HG02571 (cell line): Measurements from ENCODE around the gene MAPRE3.

ENCODE experiments used
- ATAC-seq: cut with Tn5 transposase; IDR thresholded peaks from one replicate; pipeline ENCODE4 v1.9.1; 2021; ENCODE audit warnings: mild to moderate bottlenecking, moderate library complexity; ENCODE audit not compliant: unreplicated experiment

The MAPRE3 gene

DNA sequence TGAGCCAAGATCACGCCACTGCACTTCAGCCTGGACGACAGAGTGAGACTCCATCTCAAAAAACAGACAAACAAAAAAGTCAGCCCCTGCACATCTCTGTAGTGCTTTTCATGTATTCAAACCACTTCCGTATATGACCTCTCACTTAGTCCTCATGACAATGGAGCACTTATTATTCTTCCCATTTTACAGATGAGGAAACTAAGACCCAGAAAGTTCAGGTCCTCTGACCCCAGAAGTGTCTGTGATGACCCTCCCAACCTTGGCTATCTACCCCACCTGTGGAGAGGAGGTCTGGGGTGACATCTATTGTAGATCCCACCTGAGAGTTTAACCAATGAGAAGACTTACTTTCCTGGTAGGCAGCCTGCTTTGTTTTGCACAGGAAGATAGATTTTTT lies 21.6 kb upstream of the MAPRE3 start:
- ATAC-seq = no peak

GRCh38 chr2:26950246-26950645 lies 20.2 kb upstream of the MAPRE3 start:
- ATAC-seq = no peak

DNA sequence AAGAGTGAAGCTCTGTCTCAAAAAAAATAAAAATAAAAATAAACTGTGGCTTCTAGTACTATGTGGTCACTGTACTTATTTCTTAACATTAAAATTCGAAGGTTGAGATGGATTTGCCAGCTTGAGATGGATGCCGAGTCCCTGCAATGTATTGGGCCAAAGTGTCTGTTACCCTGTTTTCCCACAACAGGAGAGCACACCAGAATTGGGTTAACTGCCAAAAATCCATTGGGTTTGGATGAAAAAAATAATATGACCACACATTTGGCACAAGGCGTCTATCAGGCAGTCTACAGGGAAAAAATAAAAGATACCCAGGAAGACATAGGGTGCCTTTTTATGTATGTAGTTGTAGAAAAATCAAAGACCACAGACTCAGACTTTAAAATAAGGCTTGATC lies 19.2 kb upstream of the MAPRE3 start:
- no peak for ATAC-seq

- ATAC-seq = no peak
Measured at GRCh38 chr2:26952374-26952773, 18.1 kb upstream of the MAPRE3 start.

- no peak for ATAC-seq
Measured at GRCh38 chr2:26954135-26954534, 16.3 kb upstream of the MAPRE3 start.

DNA sequence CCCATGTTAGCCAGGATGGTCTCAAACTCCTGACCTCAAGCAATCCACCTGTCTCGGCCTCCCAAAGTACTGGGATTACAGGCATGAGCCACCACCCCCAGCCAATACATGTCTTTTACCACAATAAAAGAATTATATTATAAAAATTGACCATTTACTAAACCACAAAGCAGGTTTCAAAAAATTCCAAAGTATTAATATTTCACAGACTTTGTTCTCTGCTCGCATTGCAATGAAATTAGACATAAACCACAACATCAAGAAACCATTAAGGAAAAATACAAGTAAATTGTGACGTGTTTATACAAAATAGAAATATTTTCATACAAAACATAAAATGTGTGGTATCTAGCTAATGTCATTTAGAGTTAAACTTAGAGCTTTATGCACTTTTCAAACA lies 13.4 kb upstream of the MAPRE3 start:
- no peak for ATAC-seq

DNA sequence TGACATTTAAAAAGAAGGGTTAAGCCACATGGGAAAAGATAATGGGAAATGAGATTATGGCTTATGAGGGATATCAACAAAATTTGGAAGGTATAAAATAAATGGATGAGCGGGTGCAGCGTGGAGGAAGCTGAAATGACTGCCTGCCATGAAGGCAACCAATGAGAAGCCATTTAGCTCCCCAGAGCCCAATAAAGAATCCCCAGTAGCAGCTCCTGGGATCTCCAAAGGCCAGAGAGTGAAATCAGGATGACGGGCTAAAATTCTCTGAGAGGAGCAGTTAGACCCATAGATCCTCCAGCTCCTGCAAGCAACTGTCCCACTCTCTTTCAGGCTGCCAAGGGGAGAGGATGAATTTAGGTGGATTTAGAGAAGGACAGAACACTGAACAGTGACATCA lies 12.9 kb upstream of the MAPRE3 start:
- ATAC-seq = no peak

GRCh38 chr2:26959331-26959730 lies 11.1 kb upstream of the MAPRE3 start:
- no peak for ATAC-seq

DNA sequence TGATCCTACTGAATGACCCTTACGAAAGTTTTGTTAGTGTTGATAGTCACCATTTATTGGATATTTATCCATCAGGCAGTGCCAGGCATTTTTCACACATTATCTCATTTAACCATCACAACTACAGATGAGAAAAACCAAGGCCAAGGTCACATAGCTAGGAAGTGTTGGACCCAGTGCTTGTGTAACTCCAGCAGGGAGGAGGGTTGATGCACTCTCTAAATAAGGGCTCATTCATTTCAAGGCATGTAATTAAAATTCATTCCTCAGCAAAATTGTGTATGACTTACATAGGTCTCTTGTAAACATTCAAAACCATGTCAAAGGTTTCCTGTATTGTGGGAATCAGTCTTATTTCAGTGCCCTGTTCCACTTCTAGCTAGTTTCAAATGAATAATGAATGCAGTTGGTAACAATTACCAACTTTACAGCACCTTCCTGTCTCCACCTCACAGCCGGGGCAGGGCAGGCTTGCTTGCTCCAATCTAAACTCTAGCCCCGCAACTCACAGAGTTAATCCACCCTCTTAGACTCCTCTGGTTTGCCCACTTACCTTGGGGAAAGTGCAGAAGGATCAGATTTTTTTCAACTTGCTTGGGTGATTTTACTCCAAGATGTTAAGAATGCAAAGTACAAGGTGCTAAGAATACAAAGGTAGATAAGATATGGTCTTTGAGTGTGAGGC lies 5.8 kb upstream of the MAPRE3 start:
- no peak for ATAC-seq

- ATAC-seq = no peak
Measured at GRCh38 chr2:26968001-26968400, 2.4 kb upstream of the MAPRE3 start.

DNA sequence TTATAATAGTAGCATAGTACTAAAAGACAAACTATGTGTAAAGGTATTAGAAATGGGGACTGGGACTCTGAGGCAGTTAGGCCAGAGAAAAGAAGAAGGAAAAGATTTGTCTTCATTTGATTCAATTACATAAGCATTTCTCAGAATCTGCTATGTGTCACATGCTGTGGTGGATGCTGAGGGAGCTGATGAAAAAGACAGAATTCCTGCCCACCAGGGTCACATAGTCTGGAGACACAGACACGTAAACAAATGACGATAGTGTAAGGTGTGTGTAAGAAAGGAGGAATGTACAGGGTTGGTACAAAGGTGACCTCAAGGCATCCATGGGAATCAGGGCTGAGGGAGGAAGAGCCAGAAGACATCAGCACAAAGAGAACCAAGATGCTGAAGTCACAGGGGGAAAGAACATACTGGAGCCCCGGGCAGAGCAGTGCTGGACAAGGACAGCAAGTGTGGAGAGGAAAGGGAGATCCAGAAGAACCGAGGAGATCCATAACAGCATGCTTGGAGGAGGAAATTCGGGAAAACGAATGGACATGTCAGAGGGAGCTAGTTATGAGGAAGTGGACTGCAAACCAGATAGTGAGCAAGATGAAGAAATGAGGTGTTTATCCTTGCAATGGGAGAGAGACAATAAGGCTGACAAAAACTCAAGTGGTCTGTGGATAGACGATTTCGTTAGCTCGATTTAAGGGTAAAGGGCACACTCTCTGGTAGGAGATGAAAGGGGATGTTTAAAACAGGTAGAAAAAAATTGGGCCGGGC lies 1.2 kb upstream of the MAPRE3 start:
- ATAC-seq = no peak

GRCh38 chr2:26970928-26971627 lies 641 bp downstream of the MAPRE3 start:
- ATAC-seq = no peak

GRCh38 chr2:26971911-26972786 lies 1.7 kb downstream of the MAPRE3 start:
- no peak for ATAC-seq

GRCh38 chr2:26974352-26974751 lies 3.9 kb downstream of the MAPRE3 start:
- no peak for ATAC-seq

DNA sequence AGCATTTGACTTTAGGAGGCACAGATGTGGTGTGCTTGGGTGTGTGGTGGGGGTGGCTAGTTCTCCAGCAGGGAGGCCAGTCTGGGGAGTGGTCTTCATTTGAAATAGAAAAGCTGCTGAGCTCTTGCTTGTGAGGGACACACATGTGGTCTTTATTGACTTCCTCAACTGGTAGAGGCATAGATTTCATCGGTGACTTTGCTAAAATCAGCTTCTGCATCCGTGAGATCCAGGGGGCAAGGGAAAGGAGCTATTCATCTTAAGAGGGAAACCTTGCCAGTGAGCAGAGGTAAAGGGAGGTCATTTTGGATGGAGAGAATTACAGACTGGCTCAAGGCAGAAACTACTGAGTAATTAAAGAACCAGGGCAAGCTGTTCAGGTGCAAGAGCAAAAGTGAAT lies 4.7 kb downstream of the MAPRE3 start:
- no peak for ATAC-seq

DNA sequence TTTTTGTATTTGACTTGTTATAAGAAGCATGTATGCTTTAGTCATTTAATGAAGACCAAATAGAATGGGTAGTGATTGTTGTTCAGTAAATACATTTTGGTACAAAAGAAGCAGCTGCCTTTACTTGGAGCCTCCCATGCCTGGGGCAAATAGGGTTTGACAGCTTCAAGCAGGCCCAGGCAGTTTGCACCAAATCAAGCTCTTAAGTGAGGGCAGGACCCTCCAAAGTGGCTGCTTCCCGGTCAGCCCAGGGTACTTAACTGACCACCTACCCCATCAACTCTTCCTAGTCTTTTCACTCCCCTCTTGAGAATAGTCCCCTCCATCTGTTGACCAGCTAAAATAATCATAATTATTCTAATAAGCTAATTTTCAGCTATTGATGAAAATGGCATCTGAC lies 5.2 kb downstream of the MAPRE3 start:
- no peak for ATAC-seq

DNA sequence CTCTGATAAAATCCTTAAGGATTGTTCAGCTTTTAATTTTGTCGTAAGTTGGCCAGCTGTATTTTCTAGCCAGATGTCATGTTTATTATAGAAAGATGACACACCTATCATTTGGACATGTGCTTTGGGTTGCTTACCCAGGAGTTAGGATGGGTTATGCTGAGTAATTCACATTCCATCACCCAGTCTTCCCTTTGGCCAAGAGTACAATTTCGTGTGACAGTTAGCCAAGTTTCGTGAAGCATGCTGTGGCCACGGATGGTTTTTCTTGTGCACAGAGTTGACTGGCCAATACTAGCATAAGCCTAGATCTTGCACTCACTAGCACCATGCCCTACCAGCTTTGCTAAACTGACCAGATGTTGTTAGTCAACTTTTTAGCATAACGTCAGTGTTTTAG lies 5.8 kb downstream of the MAPRE3 start:
- ATAC-seq = no peak

- ATAC-seq = no peak
Measured at GRCh38 chr2:26977012-26977411, 6.6 kb downstream of the MAPRE3 start.

- no peak for ATAC-seq
Measured at GRCh38 chr2:26978061-26978596, 7.7 kb downstream of the MAPRE3 start.

GRCh38 chr2:26979741-26980140 lies 9.3 kb downstream of the MAPRE3 start:
- ATAC-seq = no peak

GRCh38 chr2:26980971-26981370 lies 10.5 kb downstream of the MAPRE3 start:
- no peak for ATAC-seq
